HG03378 (cell line): ENCODE measurements around the gene NLRP12.
A peak's percentile ranks its signal among the peaks of the same experiment; 100 is the strongest.
"Not testable (repeated sequence)": the region's sequence is repeated elsewhere in the genome, so short reads cannot be mapped to it uniquely, and the experiment has no call there.

Source experiments
- ATAC-seq: cut with Tn5 transposase; IDR thresholded peaks from one replicate; pipeline ENCODE4 v1.9.1; 2021; ENCODE audit warnings: mild to moderate bottlenecking, moderate library complexity; ENCODE audit not compliant: unreplicated experiment

Gene NLRP12

GRCh38 chr19:53824134-53824611, at the start of gene NLRP12:
NLRP12 (minus strand) TSS chr19:53824314; CDS start chr19:53824174, 140 bp downstream.
- no peak for ATAC-seq

GRCh38 chr19:53872762-53873161, 48.6 kb upstream of the NLRP12 start:
- ATAC-seq = no peak

- no peak for ATAC-seq
These were observed 47.3 kb upstream of the NLRP12 start for GRCh38 chr19:53871454-53871853.

GRCh38 chr19:53870485-53870844, 46.4 kb upstream of the NLRP12 start:
- ATAC-seq = no peak

GRCh38 chr19:53869805-53870484, 45.8 kb upstream of the NLRP12 start:
- ATAC-seq = not testable (repeated sequence)

- peak; percentile 33 for ATAC-seq
These were observed 45.0 kb upstream of the NLRP12 start for GRCh38 chr19:53868892-53869804.

- no peak for ATAC-seq
These were observed 44.2 kb upstream of the NLRP12 start for GRCh38 chr19:53868091-53868891.

GRCh38 chr19:53867225-53868090, 43.3 kb upstream of the NLRP12 start, which contains the start of gene MYADM:
MYADM (plus strand) TSS chr19:53867883; CDS start chr19:53873530, 5,647 bp downstream.
- peak; percentile 67 for ATAC-seq

- ATAC-seq = no peak
These were observed 42.7 kb upstream of the NLRP12 start for GRCh38 chr19:53866865-53867224.

GRCh38 chr19:53865918-53866864, 42.1 kb upstream of the NLRP12 start:
- no peak for ATAC-seq

GRCh38 chr19:53865523-53865917, 41.4 kb upstream of the NLRP12 start:
- ATAC-seq = no peak

- ATAC-seq = no peak
These were observed 40.3 kb upstream of the NLRP12 start for GRCh38 chr19:53864308-53864836.

GRCh38 chr19:53853707-53854106, 29.6 kb upstream of the NLRP12 start:
- peak; percentile 43 for ATAC-seq

GRCh38 chr19:53849237-53849676, 25.1 kb upstream of the NLRP12 start:
- no peak for ATAC-seq

GRCh38 chr19:53847555-53847954, 23.4 kb upstream of the NLRP12 start:
- ATAC-seq = no peak

- no peak for ATAC-seq
These were observed 20.7 kb upstream of the NLRP12 start for GRCh38 chr19:53844849-53845246.

GRCh38 chr19:53840914-53841313, 16.8 kb upstream of the NLRP12 start:
- ATAC-seq = not testable (repeated sequence)

GRCh38 chr19:53840241-53840640, 16.1 kb upstream of the NLRP12 start:
- ATAC-seq = not testable (repeated sequence)

GRCh38 chr19:53838446-53838845, 14.3 kb upstream of the NLRP12 start:
- not testable (repeated sequence) for ATAC-seq
